MM.1S (cell line): ENCODE measurements around the gene FOXK2.

ENCODE experiments used
- DNase-seq: peaks from one replicate; pipeline ENCODE4 v3.0.0-alpha.2; 2015
- H2AFZ ChIP-seq: fragments of 300-600 bp; sonication (generic); 2 replicates; pipeline ENCODE4 v1.6.0; 2016; ENCODE audit warnings: antibody characterized with exemption, low read length
- H3F3A ChIP-seq: fragments of 300-600 bp; sonication (generic); 2 replicates; pipeline ENCODE4 v1.6.1; 2016; ENCODE audit warnings: mild to moderate bottlenecking, antibody characterized with exemption, low read length, moderate library complexity, mixed read lengths; ENCODE audit not compliant: insufficient read depth
- H3K27ac ChIP-seq: fragments of 300-600 bp; sonication (generic); 2 replicates; pipeline ENCODE4 v1.5.1; 2016; ENCODE audit warnings: mild to moderate bottlenecking, low read length
- H3K27me3 ChIP-seq: fragments of 300-600 bp; sonication (generic); replicated peaks from 2 replicates; pipeline ENCODE4 v1.6.0; 2016; ENCODE audit warnings: low read length; ENCODE audit not compliant: insufficient read depth
- H3K36me3 ChIP-seq: fragments of 300-600 bp; sonication (generic); replicated peaks from 2 replicates; pipeline ENCODE4 v1.6.1; 2016; ENCODE audit warnings: mild to moderate bottlenecking, low read length, mixed read lengths; ENCODE audit not compliant: insufficient read depth
- H3K4me1 ChIP-seq: fragments of 300-600 bp; sonication (generic); 2 replicates; pipeline ENCODE4 v1.6.1; 2016; ENCODE audit warnings: low read length, mixed read lengths
- H3K4me2 ChIP-seq: fragments of 300-600 bp; sonication (generic); 2 replicates; pipeline ENCODE4 v1.6.0; 2016; ENCODE audit warnings: low read depth, low read length
- H3K4me3 ChIP-seq: fragments of 300-600 bp; sonication (generic); 2 replicates; pipeline ENCODE4 v1.5.1; 2016; ENCODE audit warnings: low read length, mixed read lengths
- H3K79me2 ChIP-seq: fragments of 300-600 bp; sonication (generic); 2 replicates; pipeline ENCODE4 v1.6.1; 2016; ENCODE audit warnings: mixed run types, low read length, mixed read lengths
- H3K9ac ChIP-seq: fragments of 300-600 bp; sonication (generic); 2 replicates; pipeline ENCODE4 v1.6.1; 2016; ENCODE audit warnings: low read length, mixed read lengths
- H3K9me2 ChIP-seq: fragments of 300-600 bp; sonication (generic); replicated peaks from 2 replicates; pipeline ENCODE4 v1.6.1; 2016; ENCODE audit warnings: mild to moderate bottlenecking, low read length, mixed read lengths; ENCODE audit not compliant: insufficient read depth
- H3K9me3 ChIP-seq: fragments of 300-600 bp; sonication (generic); replicated peaks from 2 replicates; pipeline ENCODE4 v1.6.1; 2016; ENCODE audit warnings: mild to moderate bottlenecking, low read length, mixed read lengths; ENCODE audit not compliant: insufficient read depth
- H4K20me1 ChIP-seq: fragments of 300-600 bp; sonication (generic); 2 replicates; pipeline ENCODE4 v1.6.1; 2016; ENCODE audit warnings: mild to moderate bottlenecking, low read length, moderate library complexity, mixed read lengths; ENCODE audit not compliant: insufficient read depth
- CTCF ChIP-seq: fragments of 300-600 bp; sonication (generic); IDR thresholded peaks from 2 replicates; pipeline ENCODE4 v1.5.1; 2016; ENCODE audit warnings: antibody characterized with exemption, low read length, mixed read lengths
- EZH2 ChIP-seq: fragments of 300-600 bp; sonication (generic); optimal IDR thresholded peaks from 2 replicates; pipeline ENCODE3; 2017; ENCODE audit warnings: low read depth, mild to moderate bottlenecking, antibody characterized with exemption, low read length, mixed read lengths
- EZH2phosphoT487 ChIP-seq: fragments of 300-600 bp; sonication (generic); IDR thresholded peaks from 2 replicates; pipeline ENCODE4 v1.6.1; 2018; ENCODE audit warnings: antibody characterized with exemption, low read length

FOXK2 gene

GRCh38 chr17:82598256-82599119, 79.0 kb downstream of the FOXK2 start:
- H3K9ac ChIP-seq: no peak overlapping the region
- no peaks in the 10 kb centered on the region for H3K4me1 ChIP-seq
- TF ChIP-seq EZH2 (no peak), EZH2phosphoT487 (no peak), CTCF (no peak)
- DNase-seq: no peak
- H3K4me3 ChIP-seq: no peak overlapping the region
- H3K4me2 ChIP-seq: no peak overlapping the region
- H3K9me3 ChIP-seq: no peaks in the 10 kb centered on the region
- H3K36me3 ChIP-seq: peaks cover 22% of the 10 kb centered on the region
- no peak overlapping the region for H3K27ac ChIP-seq
- no peaks in the 10 kb centered on the region for H3K27me3 ChIP-seq
- H3F3A ChIP-seq: peaks cover 2% of the 10 kb centered on the region; the same call in 1 of the 2 replicates
- H3K9me2 ChIP-seq: no peaks in the 10 kb centered on the region
- H3K79me2 ChIP-seq: peaks cover 69% of the 10 kb centered on the region
- H4K20me1 ChIP-seq: no peaks in the 10 kb centered on the region
- H2AFZ ChIP-seq: no peak overlapping the region

GRCh38 chr17:82599674-82600661, 80.4 kb downstream of the FOXK2 start:
- Histone ChIP-seq H3K79me2 (peaks cover 57% of the 10 kb centered on the region), H4K20me1 (no peaks in the 10 kb centered on the region), H2AFZ (no peak overlapping the region), H3K9me3 (no peaks in the 10 kb centered on the region), H3F3A (no peaks in the 10 kb centered on the region), H3K4me3 (no peak overlapping the region), H3K4me1 (no peaks in the 10 kb centered on the region), H3K9me2 (no peaks in the 10 kb centered on the region), H3K27ac (no peak overlapping the region), H3K4me2 (no peak overlapping the region), H3K9ac (no peak overlapping the region), H3K36me3 (peaks cover 22% of the 10 kb centered on the region), H3K27me3 (no peaks in the 10 kb centered on the region)
- TF ChIP-seq EZH2phosphoT487 (no peak), CTCF (no peak), EZH2 (no peak)
- DNase-seq: no peak

GRCh38 chr17:82600731-82601446, 81.4 kb downstream of the FOXK2 start:
- Histone ChIP-seq H3K79me2 (peaks cover 48% of the 10 kb centered on the region), H4K20me1 (no peaks in the 10 kb centered on the region), H3K4me3 (no peak overlapping the region), H3K4me1 (no peaks in the 10 kb centered on the region), H3K9me2 (no peaks in the 10 kb centered on the region), H3K36me3 (peaks cover 22% of the 10 kb centered on the region), H3K4me2 (no peak overlapping the region), H3K27ac (no peak overlapping the region), H3F3A (no peaks in the 10 kb centered on the region), H3K9me3 (no peaks in the 10 kb centered on the region), H3K9ac (no peak overlapping the region), H3K27me3 (no peaks in the 10 kb centered on the region), H2AFZ (no peak overlapping the region)
- TF ChIP-seq EZH2phosphoT487: no peak
- no peak for DNase-seq
